B cell (primary cell): Measurements from ENCODE around the gene PAQR7. TPM values are rescaled to one million over a fixed set of nuclear protein-coding genes. Genes with fewer than 3 reads are reported as not detected.

ENCODE experiments used
- ATAC-seq: fragments of 200-7000 bp; cut with Tn5 transposase; one replicate; pipeline ENCODE4 v1.10.0; 2021; ENCODE audit warnings: low read depth, mild to moderate bottlenecking, moderate number of reproducible peaks, moderate library complexity
- CTCF ChIA-PET: fragments of 350-600 bp; sonication (Branson Sonifier 250); formaldehyde crosslinking; loops from one replicate; lab custom pipeline; 2021; ENCODE audit warnings: antibody characterized with exemption, inconsistent platforms; lab: Charles Lee
- POLR2A ChIA-PET: fragments of 350-600 bp; sonication (Branson Sonifier 250); formaldehyde crosslinking; loops from one replicate; lab custom pipeline; 2021; ENCODE audit warnings: antibody characterized with exemption; lab: Charles Lee
- DNase-seq: peaks from one replicate; pipeline ENCODE4 v3.0.0; 2013
- H2AFZ ChIP-seq: 2 replicates; pipeline ENCODE4 v1.6.1; 2012; ENCODE audit warnings: mild to moderate bottlenecking, low read depth, low read length; ENCODE audit not compliant: insufficient read depth, poor library complexity, severe bottlenecking
- H3K27ac ChIP-seq, 2 donors: 1 replicate in 1 of 2; 2 replicates in 1 of 2; pipeline ENCODE4 v1.5.1; 2012 to 2013; ENCODE audit warnings: low read length in 2 of 2, mild to moderate bottlenecking in 2 of 2, moderate library complexity in 1 of 2
- H3K27me3 ChIP-seq, 4 experiments: fragments of 200-600 bp in 1 of 4; sonication (generic) in 1 of 4; replicated peaks in 1 of 4; 1 replicate in 2 of 4; 2 replicates in 2 of 4; pipeline versions ENCODE4 v1.6.1 to v1.7.0; 2013 to 2016; ENCODE audit warnings: low read length in 3 of 4, mild to moderate bottlenecking in 2 of 4, mixed read lengths in 1 of 4, moderate library complexity in 1 of 4; ENCODE audit not compliant: insufficient read depth in 4 of 4, control insufficient read depth in 3 of 4; ENCODE audit errors: control extremely low read depth in 1 of 4
- H3K36me3 ChIP-seq, 2 experiments: replicated peaks in 1 of 2; 1 replicate in 1 of 2; 2 replicates in 1 of 2; pipeline versions ENCODE4 v1.6.1 to v1.7.1; 2013; ENCODE audit warnings: low read length in 1 of 2; ENCODE audit not compliant: insufficient read depth in 2 of 2, control insufficient read depth in 1 of 2; ENCODE audit errors: control extremely low read depth in 1 of 2, extremely low read depth in 1 of 2
- H3K4me1 ChIP-seq, 2 donors: fragments of 200-600 bp in 1 of 2; sonication (generic) in 1 of 2; 1 replicate in 1 of 2; 2 replicates in 1 of 2; pipeline versions ENCODE4 v1.5.1 to v1.6.1; 2013 to 2017; ENCODE audit warnings: low read length in 2 of 2; ENCODE audit not compliant: control insufficient read depth in 2 of 2, insufficient read depth in 2 of 2
- H3K4me2 ChIP-seq: replicated peaks from 2 replicates; pipeline ENCODE3; 2012; ENCODE audit warnings: mild to moderate bottlenecking, low read depth, low read length; ENCODE audit not compliant: poor library complexity, severe bottlenecking
- H3K4me3 ChIP-seq, 5 experiments: fragments of 200-600 bp in 1 of 5; sonication (generic) in 1 of 5; 1 replicate in 3 of 5; 2 replicates in 2 of 5; pipeline versions ENCODE4 v1.5.1 to v1.7.0; 2011 to 2016; ENCODE audit warnings: low read length in 4 of 5, mild to moderate bottlenecking in 4 of 5, low read depth in 2 of 5, control low read depth in 1 of 5, moderate library complexity in 1 of 5; ENCODE audit not compliant: insufficient read depth in 1 of 5; ENCODE audit errors: control extremely low read depth in 1 of 5, extremely low read depth in 1 of 5
- H3K79me2 ChIP-seq: fragments of 200-600 bp; sonication (generic); one replicate; pipeline ENCODE4 v1.6.0; 2016; ENCODE audit warnings: low read length; ENCODE audit not compliant: control insufficient read depth, insufficient read depth
- H3K9ac ChIP-seq: fragments of 200-600 bp; sonication (generic); 2 replicates; pipeline ENCODE4 v1.6.1; 2017; ENCODE audit warnings: mild to moderate bottlenecking, low read length, moderate library complexity
- H3K9me3 ChIP-seq, 3 donors: one replicate each; pipeline versions ENCODE4 v1.6.1 to v1.7.1; 2013; ENCODE audit warnings: low read length in 2 of 3; ENCODE audit not compliant: control insufficient read depth in 2 of 3, insufficient read depth in 1 of 3; ENCODE audit errors: control extremely low read depth in 1 of 3
- H4K20me1 ChIP-seq: 2 replicates; pipeline ENCODE4 v1.6.0; 2012; ENCODE audit warnings: mild to moderate bottlenecking, low read length; ENCODE audit not compliant: insufficient read depth, control insufficient read depth, poor library complexity, severe bottlenecking
- H3K27ac Mint-ChIP-seq: one replicate; pipeline ENCODE4 v1.8.0; 2021; ENCODE audit warnings: mixed read lengths
- H3K27me3 Mint-ChIP-seq: one replicate; pipeline ENCODE4 v1.8.0; 2021; ENCODE audit warnings: mixed read lengths
- H3K4me1 Mint-ChIP-seq: one replicate; pipeline ENCODE4 v1.8.0; 2021; ENCODE audit warnings: mixed read lengths
- H3K4me3 Mint-ChIP-seq: one replicate; pipeline ENCODE4 v1.8.0; 2021; ENCODE audit warnings: mixed read lengths
- H3K9me3 Mint-ChIP-seq: one replicate; pipeline ENCODE4 v1.8.0; 2022; ENCODE audit warnings: mixed read lengths; ENCODE audit not compliant: insufficient read depth
- CTCF ChIP-seq: fragments of 200-600 bp; IDR thresholded peaks from one replicate; pipeline ENCODE4 v1.8.0; 2022; ENCODE audit warnings: antibody characterized with exemption, mild to moderate bottlenecking
- EZH2 ChIP-seq: IDR thresholded peaks from 2 replicates; pipeline ENCODE4 v1.6.1; 2012; ENCODE audit warnings: borderline replicate concordance, low read depth, mild to moderate bottlenecking, moderate library complexity, low read length; ENCODE audit not compliant: insufficient read depth, poor library complexity, severe bottlenecking
- WGBS: methylation state at CpG from one replicate; pipeline ENCODE4 v1.1.5; 2013; ENCODE audit warnings: missing lambda C conversion rate; ENCODE audit not compliant: insufficient coverage; 5-methylcytosine and 5-hydroxymethylcytosine counted together
- intact Hi-C: fragments of 100-400 bp; cut with micrococcal nuclease; formaldehyde crosslinking; loops from one replicate; pipeline ENCODE4 v1.10.0; 2022
- polyA plus RNA-seq: library from polyadenylated mRNA; depleted of rRNA; stranded (reverse); fragments of >200 nt; gene quantifications from 2 replicates; pipeline ENCODE4 v1.2.3, GENCODE V29; 2012
- total RNA-seq, 2 donors: library from RNA; stranded (reverse); fragments of 120-200 nt in 1 of 2; gene quantifications; 1 replicate in 1 of 2; 2 replicates in 1 of 2; pipeline versions ENCODE4 v1.2.3 to v1.2.4, GENCODE V29; 2013 to 2022

PAQR7 gene
- total and polyA plus RNA-seq, 2 donors (not counting 1 experiment from before 2014, with no cell fraction given) = 4.2 to 5.5 TPM

- H3K4me3 Mint-ChIP-seq = peak overlapping the region; percentile 37
- 41% methylated on average over 11 of the region's 16 CpGs for WGBS
- H2AFZ ChIP-seq = no peak overlapping the region
- ChIA-PET POLR2A (no interaction called here), CTCF (interaction anchor here (1.0 to 1.2 kb wide), 3 partner anchors 34 to 41 kb away, joined by 3 read pairs; no protein-coding TSS in a partner anchor)
- no peaks in the 10 kb centered on the region for H3K27me3 ChIP-seq
- no peak overlapping the region for H3K4me3 ChIP-seq
- peak overlapping the region; percentile 69 for H3K27ac Mint-ChIP-seq
- no peaks in the 10 kb centered on the region for H4K20me1 ChIP-seq
- ATAC-seq (no peak), DNase-seq (no peak)
- no peak for TF ChIP-seq CTCF
- no peak for TF ChIP-seq EZH2
- H3K9me3 ChIP-seq = peaks cover 0 to 4% (median 0%) of the 10 kb centered on the region in 3 donors
- no peaks in the 10 kb centered on the region for H3K9me3 Mint-ChIP-seq
- H3K27me3 Mint-ChIP-seq = no peaks in the 10 kb centered on the region
- H3K4me2 ChIP-seq = peak overlapping the region; percentile 48
- H3K79me2 ChIP-seq = no peaks in the 10 kb centered on the region
- H3K36me3 ChIP-seq = no peaks in the 10 kb centered on the region
- no peak overlapping the region for H3K27ac ChIP-seq
- H3K9ac ChIP-seq = no peak overlapping the region
- peaks cover 26% of the 10 kb centered on the region for H3K4me1 Mint-ChIP-seq
- peaks cover 22 to 30% of the 10 kb centered on the region in 2 donors for H3K4me1 ChIP-seq
- intact Hi-C loops = no loop called here
Measured at GRCh38 chr1:25861316-25862286, 13.9 kb downstream of the PAQR7 start.
